ENCODE measurements around the gene FLNB.

DNA sequence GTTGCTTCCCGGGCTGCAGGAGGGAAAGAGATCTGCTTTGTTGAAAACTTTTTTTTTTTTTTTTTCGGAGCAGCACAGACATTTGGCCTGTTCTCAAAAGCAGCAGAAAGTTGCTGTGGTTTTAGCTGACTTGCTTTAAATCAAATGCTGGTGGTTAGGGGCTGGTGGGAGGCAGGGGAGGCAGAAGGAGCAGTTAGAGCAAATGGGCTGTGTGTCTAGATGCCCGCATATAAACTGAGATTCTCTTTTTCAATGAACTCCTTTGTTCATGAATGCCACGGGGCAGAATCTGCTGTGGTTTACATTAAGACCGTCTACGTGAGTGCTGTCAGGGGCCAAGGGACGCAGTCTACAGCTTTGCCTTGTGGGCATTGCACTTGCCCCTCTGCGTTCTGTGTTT, 95.9 kb downstream of the FLNB start:
- TF ChIP-seq, protein P1, sequence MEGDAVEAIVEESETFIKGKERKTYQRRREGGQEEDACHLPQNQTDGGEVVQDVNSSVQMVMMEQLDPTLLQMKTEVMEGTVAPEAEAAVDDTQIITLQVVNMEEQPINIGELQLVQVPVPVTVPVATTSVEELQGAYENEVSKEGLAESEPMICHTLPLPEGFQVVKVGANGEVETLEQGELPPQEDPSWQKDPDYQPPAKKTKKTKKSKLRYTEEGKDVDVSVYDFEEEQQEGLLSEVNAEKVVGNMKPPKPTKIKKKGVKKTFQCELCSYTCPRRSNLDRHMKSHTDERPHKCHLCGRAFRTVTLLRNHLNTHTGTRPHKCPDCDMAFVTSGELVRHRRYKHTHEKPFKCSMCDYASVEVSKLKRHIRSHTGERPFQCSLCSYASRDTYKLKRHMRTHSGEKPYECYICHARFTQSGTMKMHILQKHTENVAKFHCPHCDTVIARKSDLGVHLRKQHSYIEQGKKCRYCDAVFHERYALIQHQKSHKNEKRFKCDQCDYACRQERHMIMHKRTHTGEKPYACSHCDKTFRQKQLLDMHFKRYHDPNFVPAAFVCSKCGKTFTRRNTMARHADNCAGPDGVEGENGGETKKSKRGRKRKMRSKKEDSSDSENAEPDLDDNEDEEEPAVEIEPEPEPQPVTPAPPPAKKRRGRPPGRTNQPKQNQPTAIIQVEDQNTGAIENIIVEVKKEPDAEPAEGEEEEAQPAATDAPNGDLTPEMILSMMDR (IDR thresholded peaks at IDR 0.05; ENCODE audit: poor library complexity, severe bottlenecking), result no peak
- TF ChIP-seq EZH2 (IDR thresholded peaks at IDR 0.05; ENCODE audit: borderline replicate concordance, insufficient read depth, low read length, poor library complexity, severe bottlenecking) (no peak), POLR2AphosphoS5 (IDR thresholded peaks at IDR 0.05) (no peak), RAD21 (conservative IDR thresholded peaks at IDR 0.05) (no peak), MXI1 (conservative IDR thresholded peaks at IDR 0.05; ENCODE audit: poor library complexity, severe bottlenecking) (no peak), EP300 (conservative IDR thresholded peaks at IDR 0.05; ENCODE audit: poor library complexity, severe bottlenecking) (no peak)
